GM23338 (cell line): ENCODE measurements around the gene TYMP.
A peak's percentile ranks its signal among the peaks of the same experiment; 100 is the strongest.

Experiments
- CREB1 ChIP-seq: fragments of 250-450 bp; sonication (Bioruptor Pico); IDR thresholded peaks from 2 replicates; pipeline ENCODE4 v1.5.0; 2020; ENCODE audit warnings: low read depth, mild to moderate bottlenecking, moderate library complexity
- EZH2 ChIP-seq: fragments of 200-600 bp; sonication (generic); IDR thresholded peaks from one replicate; pipeline ENCODE4 v1.8.0; 2017; ENCODE audit warnings: antibody characterized with exemption, mild to moderate bottlenecking, low read depth; ENCODE audit not compliant: unreplicated experiment
- EZH2phosphoT487 ChIP-seq: fragments of 200-600 bp; sonication (generic); IDR thresholded peaks from one replicate; pipeline ENCODE4 v1.8.1; 2018; ENCODE audit warnings: antibody characterized with exemption; ENCODE audit not compliant: unreplicated experiment
- POLR2AphosphoS5 ChIP-seq: IDR thresholded peaks from 2 replicates; pipeline ENCODE4 v1.6.1; 2016; ENCODE audit warnings: antibody characterized with exemption, low read depth
- TF ChIP-seq, protein P1 (sequence below), 2 experiments: fragments of 200-600 bp in 1 of 2; sonication (generic) in 1 of 2; conservative IDR thresholded peaks; 2 replicates each; pipeline versions ENCODE4 v1.5.1 to v1.6.1; 2016 to 2017; ENCODE audit warnings: antibody characterized with exemption in 2 of 2, low read depth in 2 of 2, mild to moderate bottlenecking in 2 of 2, moderate library complexity in 1 of 2
- TF ChIP-seq, protein P2 (sequence below): IDR thresholded peaks from one replicate; pipeline ENCODE4 v1.6.1; 2018; ENCODE audit warnings: antibody characterized with exemption; ENCODE audit not compliant: unreplicated experiment

DNA sequence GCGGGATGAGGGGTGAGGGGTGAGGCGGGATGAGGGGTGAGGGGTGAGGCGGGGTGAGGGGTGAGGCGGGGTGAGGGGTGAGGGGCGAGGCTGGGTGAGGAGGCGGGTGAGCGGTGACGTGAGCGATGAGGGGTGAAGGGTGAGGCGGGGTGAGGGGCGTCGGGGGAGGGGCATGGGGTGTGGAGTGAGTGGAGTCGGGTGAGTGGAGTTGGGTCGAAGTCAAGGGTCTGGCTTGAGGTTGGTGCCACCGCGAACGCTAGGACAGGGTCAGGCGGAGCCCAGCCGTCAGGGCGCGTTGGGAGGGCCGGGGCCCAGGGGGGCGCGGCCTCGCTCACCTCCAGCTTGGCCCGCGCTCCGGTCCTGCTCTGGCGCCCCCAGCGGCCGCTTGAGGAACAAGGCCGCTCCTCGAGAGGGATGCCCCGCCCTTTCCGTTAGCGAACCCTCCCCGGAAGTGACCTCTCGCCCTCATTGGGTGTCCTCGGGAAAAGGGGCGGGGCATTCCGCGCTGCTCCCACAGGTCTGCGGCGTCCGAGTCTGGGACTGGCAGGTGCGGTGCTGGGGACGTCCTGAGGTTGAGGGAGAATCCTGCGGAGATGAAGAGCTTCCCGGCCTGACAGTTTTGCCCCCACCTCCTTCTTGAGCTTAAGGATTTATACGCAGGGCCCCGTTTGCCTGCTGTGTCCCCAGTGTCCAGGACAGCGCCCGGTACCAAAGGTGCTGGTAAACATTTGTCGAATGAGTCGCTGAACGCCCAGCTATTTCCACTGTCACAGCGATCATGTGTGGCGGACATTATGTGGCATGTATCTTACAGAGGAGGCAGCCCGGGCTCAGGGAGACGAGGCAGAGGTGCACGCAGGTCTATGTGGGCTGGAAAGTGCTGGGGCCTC lies 33.0 kb upstream of the TYMP start, which contains the start of gene SYCE3:
- TF ChIP-seq, protein P1, sequence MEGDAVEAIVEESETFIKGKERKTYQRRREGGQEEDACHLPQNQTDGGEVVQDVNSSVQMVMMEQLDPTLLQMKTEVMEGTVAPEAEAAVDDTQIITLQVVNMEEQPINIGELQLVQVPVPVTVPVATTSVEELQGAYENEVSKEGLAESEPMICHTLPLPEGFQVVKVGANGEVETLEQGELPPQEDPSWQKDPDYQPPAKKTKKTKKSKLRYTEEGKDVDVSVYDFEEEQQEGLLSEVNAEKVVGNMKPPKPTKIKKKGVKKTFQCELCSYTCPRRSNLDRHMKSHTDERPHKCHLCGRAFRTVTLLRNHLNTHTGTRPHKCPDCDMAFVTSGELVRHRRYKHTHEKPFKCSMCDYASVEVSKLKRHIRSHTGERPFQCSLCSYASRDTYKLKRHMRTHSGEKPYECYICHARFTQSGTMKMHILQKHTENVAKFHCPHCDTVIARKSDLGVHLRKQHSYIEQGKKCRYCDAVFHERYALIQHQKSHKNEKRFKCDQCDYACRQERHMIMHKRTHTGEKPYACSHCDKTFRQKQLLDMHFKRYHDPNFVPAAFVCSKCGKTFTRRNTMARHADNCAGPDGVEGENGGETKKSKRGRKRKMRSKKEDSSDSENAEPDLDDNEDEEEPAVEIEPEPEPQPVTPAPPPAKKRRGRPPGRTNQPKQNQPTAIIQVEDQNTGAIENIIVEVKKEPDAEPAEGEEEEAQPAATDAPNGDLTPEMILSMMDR (conservative IDR thresholded peaks at IDR 0.05; ENCODE audit: low read depth in 2 of 2), result peak; percentile 67 to 81
- TF ChIP-seq EZH2, result no peak
- TF ChIP-seq, protein P2, sequence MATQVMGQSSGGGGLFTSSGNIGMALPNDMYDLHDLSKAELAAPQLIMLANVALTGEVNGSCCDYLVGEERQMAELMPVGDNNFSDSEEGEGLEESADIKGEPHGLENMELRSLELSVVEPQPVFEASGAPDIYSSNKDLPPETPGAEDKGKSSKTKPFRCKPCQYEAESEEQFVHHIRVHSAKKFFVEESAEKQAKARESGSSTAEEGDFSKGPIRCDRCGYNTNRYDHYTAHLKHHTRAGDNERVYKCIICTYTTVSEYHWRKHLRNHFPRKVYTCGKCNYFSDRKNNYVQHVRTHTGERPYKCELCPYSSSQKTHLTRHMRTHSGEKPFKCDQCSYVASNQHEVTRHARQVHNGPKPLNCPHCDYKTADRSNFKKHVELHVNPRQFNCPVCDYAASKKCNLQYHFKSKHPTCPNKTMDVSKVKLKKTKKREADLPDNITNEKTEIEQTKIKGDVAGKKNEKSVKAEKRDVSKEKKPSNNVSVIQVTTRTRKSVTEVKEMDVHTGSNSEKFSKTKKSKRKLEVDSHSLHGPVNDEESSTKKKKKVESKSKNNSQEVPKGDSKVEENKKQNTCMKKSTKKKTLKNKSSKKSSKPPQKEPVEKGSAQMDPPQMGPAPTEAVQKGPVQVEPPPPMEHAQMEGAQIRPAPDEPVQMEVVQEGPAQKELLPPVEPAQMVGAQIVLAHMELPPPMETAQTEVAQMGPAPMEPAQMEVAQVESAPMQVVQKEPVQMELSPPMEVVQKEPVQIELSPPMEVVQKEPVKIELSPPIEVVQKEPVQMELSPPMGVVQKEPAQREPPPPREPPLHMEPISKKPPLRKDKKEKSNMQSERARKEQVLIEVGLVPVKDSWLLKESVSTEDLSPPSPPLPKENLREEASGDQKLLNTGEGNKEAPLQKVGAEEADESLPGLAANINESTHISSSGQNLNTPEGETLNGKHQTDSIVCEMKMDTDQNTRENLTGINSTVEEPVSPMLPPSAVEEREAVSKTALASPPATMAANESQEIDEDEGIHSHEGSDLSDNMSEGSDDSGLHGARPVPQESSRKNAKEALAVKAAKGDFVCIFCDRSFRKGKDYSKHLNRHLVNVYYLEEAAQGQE, result no peak
- TF ChIP-seq POLR2AphosphoS5, result peak; percentile 69
- peak; percentile 70 for TF ChIP-seq CREB1 (CRISPR knock-in tag)
- no peak for TF ChIP-seq EZH2phosphoT487
